IMR-90 (cell line): ENCODE measurements around the gene SLC8A3. TPM values are rescaled to one million over a fixed set of nuclear protein-coding genes. Genes with fewer than 3 reads are reported as not detected.
A peak's percentile ranks its signal among the peaks of the same experiment; 100 is the strongest.

Experiments used
- ATAC-seq: fragments of 200-7000 bp; cut with Tn5 transposase; 2 replicates; pipeline ENCODE4 v1.9.1; 2020; ENCODE audit warnings: low read depth, mild to moderate bottlenecking, moderate library complexity
- BruUV-seq: library from RNA; stranded (reverse); fragments of 400-500 nt; replicated peaks from 2 replicates; lab custom pipeline; 2021; lab: Mats Ljungman, UMichigan
- CTCF ChIA-PET: fragments of 300-600 bp; formaldehyde crosslinking; extraction: SDS; loops from one replicate; lab custom pipeline; 2021; ENCODE audit warnings: antibody characterized with exemption; lab: Yijun Ruan, JAX
- POLR2A ChIA-PET: fragments of 300-600 bp; sonication (Branson Sonifier 250); formaldehyde crosslinking; loops from one replicate; lab custom pipeline; 2022; ENCODE audit warnings: antibody characterized with exemption; ENCODE audit not compliant: unreplicated experiment; lab: Charles Lee
- DNase-seq: peaks from one replicate; pipeline ENCODE4 v3.0.0; 2013
- H2AFZ ChIP-seq: replicated peaks from 2 replicates; pipeline ENCODE3; 2013; ENCODE audit warnings: low read length, mild to moderate bottlenecking; ENCODE audit not compliant: poor library complexity
- H2AK5ac ChIP-seq: 2 replicates; pipeline ENCODE4 v1.6.1; 2013; ENCODE audit warnings: low read depth, low read length, inconsistent platforms
- H2AK9ac ChIP-seq: replicated peaks from 2 replicates; pipeline ENCODE3; 2013; ENCODE audit warnings: mild to moderate bottlenecking, low read depth, low read length, moderate library complexity; ENCODE audit not compliant: poor library complexity
- H2BK120ac ChIP-seq: 2 replicates; pipeline ENCODE4 v1.6.1; 2013; ENCODE audit warnings: low read depth, low read length, inconsistent platforms
- H2BK15ac ChIP-seq: 3 replicates; pipeline ENCODE4 v1.6.1; 2013; ENCODE audit warnings: low read depth, low read length, inconsistent platforms
- H2BK20ac ChIP-seq: 2 replicates; pipeline ENCODE4 v1.6.1; 2013; ENCODE audit warnings: low read depth, mild to moderate bottlenecking, inconsistent platforms, low read length, moderate library complexity
- H2BK5ac ChIP-seq: 2 replicates; pipeline ENCODE4 v1.6.1; 2013; ENCODE audit warnings: mild to moderate bottlenecking, low read depth, low read length, inconsistent platforms; ENCODE audit not compliant: poor library complexity, severe bottlenecking
- H3K14ac ChIP-seq: replicated peaks from 2 replicates; pipeline ENCODE4 v1.6.1; 2013; ENCODE audit warnings: low read depth, low read length, inconsistent platforms
- H3K18ac ChIP-seq: 2 replicates; pipeline ENCODE4 v1.6.1; 2013; ENCODE audit warnings: low read depth, low read length, control low read depth
- H3K23ac ChIP-seq: 2 replicates; pipeline ENCODE4 v1.6.1; 2013; ENCODE audit warnings: low read depth, low read length, inconsistent platforms
- H3K27ac ChIP-seq: 2 replicates; pipeline ENCODE4 v1.5.1; 2013; ENCODE audit warnings: mild to moderate bottlenecking, control low read depth, low read length; ENCODE audit not compliant: insufficient read depth
- H3K27me3 ChIP-seq: 2 replicates; pipeline ENCODE4 v1.6.1; 2013; ENCODE audit warnings: low read length; ENCODE audit not compliant: control insufficient read depth, insufficient read depth
- H3K36me3 ChIP-seq: 2 replicates; pipeline ENCODE4 v1.6.1; 2013; ENCODE audit warnings: low read length, mixed read lengths; ENCODE audit not compliant: control insufficient read depth, insufficient read depth
- H3K4ac ChIP-seq: 2 replicates; pipeline ENCODE4 v1.6.1; 2013; ENCODE audit warnings: low read depth, low read length, inconsistent platforms
- H3K4me1 ChIP-seq: 2 replicates; pipeline ENCODE4 v1.6.1; 2013; ENCODE audit warnings: low read length, mixed read lengths; ENCODE audit not compliant: control insufficient read depth, insufficient read depth
- H3K4me2 ChIP-seq: 2 replicates; pipeline ENCODE4 v1.6.1; 2013; ENCODE audit warnings: low read depth, mild to moderate bottlenecking, control low read depth, low read length, moderate library complexity
- H3K4me3 ChIP-seq: 2 replicates; pipeline ENCODE4 v1.5.1; 2013; ENCODE audit warnings: low read depth, mild to moderate bottlenecking, control low read depth, low read length, moderate library complexity; ENCODE audit not compliant: insufficient read depth
- H3K56ac ChIP-seq: 2 replicates; pipeline ENCODE4 v1.6.1; 2013; ENCODE audit warnings: low read length, inconsistent platforms; ENCODE audit not compliant: insufficient read depth; ENCODE audit errors: extremely low read depth
- H3K79me1 ChIP-seq, 2 experiments: 2 replicates each; pipeline ENCODE4 v1.6.1; 2013; ENCODE audit warnings: low read length in 2 of 2, inconsistent platforms in 1 of 2, low read depth in 1 of 2
- H3K9ac ChIP-seq: 2 replicates; pipeline ENCODE4 v1.6.1; 2013; ENCODE audit warnings: low read depth, low read length, control low read depth
- H3K9me1 ChIP-seq: 2 replicates; pipeline ENCODE4 v1.6.1; 2013; ENCODE audit warnings: low read length, inconsistent platforms; ENCODE audit not compliant: insufficient read depth
- H3K9me3 ChIP-seq: 2 replicates; pipeline ENCODE4 v1.6.1; 2013; ENCODE audit warnings: low read length; ENCODE audit not compliant: control insufficient read depth, insufficient read depth
- H4K20me1 ChIP-seq: 2 replicates; pipeline ENCODE4 v1.6.1; 2013; ENCODE audit warnings: low read length, inconsistent platforms; ENCODE audit not compliant: insufficient read depth
- H4K5ac ChIP-seq: 2 replicates; pipeline ENCODE4 v1.6.1; 2013; ENCODE audit warnings: mild to moderate bottlenecking, low read depth, low read length, control low read depth
- H4K8ac ChIP-seq, 2 experiments: 2 replicates each; pipeline ENCODE4 v1.6.1; 2013; ENCODE audit warnings: low read depth in 2 of 2, low read length in 2 of 2, control low read depth in 1 of 2, inconsistent platforms in 1 of 2
- H4K91ac ChIP-seq: 2 replicates; pipeline ENCODE4 v1.6.1; 2013; ENCODE audit warnings: low read depth, low read length, inconsistent platforms; ENCODE audit not compliant: insufficient read depth
- RFX5 ChIP-seq: IDR thresholded peaks from 2 replicates; pipeline ENCODE4 v1.8.0; 2012; ENCODE audit warnings: low read depth, mild to moderate bottlenecking, low read length, moderate library complexity
- WGBS, 2 experiments: methylation state at CpG; one replicate each; pipeline versions ENCODE4 v1.1.5 to v1.1.7; 2013; ENCODE audit warnings: missing lambda C conversion rate in 2 of 2; ENCODE audit not compliant: insufficient read length in 1 of 2; ENCODE audit errors: extremely low coverage in 2 of 2; 5-methylcytosine and 5-hydroxymethylcytosine counted together
- dilution Hi-C: fragments of 300-500 bp; cut with HindIII; formaldehyde crosslinking; loops from one replicate; pipeline ENCODE4 v1.14.3; 2018; ENCODE audit warnings: low sequenced_read_pairs; ENCODE audit not compliant: unreplicated experiment
- in situ Hi-C: fragments of 300-500 bp; cut with MboI; formaldehyde crosslinking; loops from 3 replicates; pipeline ENCODE4 v1.14.3; 2019; ENCODE audit warnings: low sequenced_read_pairs, inconsistent platforms, mixed read lengths
- intact Hi-C: fragments of 100-400 bp; cut with micrococcal nuclease; formaldehyde crosslinking; loops from 2 replicates; pipeline ENCODE4 v1.10.0; 2022
- polyA plus RNA-seq, 3 experiments: library from polyadenylated mRNA; depleted of rRNA; stranded (reverse); fragments of >200 nt; gene quantifications; 2 replicates each; pipeline ENCODE4 v1.2.3, GENCODE V29; 2012; ENCODE audit warnings: low replicate concordance in 1 of 3
- total RNA-seq: library from RNA; depleted of rRNA; stranded (reverse); fragments of >200 nt; gene quantifications from 2 replicates; pipeline ENCODE4 v1.2.3, GENCODE V29; 2012
- TF ChIP-seq, protein P1 (sequence below): conservative IDR thresholded peaks from 2 replicates; pipeline ENCODE4 v1.5.1; 2012; ENCODE audit warnings: mild to moderate bottlenecking, low read depth, low read length, improper control_type of control experiment

The SLC8A3 gene
- total and polyA plus RNA-seq, 2 of the 4 experiments (the other 2 are of a cell fraction), result under 0.01 TPM; not detected in 1

DNA sequence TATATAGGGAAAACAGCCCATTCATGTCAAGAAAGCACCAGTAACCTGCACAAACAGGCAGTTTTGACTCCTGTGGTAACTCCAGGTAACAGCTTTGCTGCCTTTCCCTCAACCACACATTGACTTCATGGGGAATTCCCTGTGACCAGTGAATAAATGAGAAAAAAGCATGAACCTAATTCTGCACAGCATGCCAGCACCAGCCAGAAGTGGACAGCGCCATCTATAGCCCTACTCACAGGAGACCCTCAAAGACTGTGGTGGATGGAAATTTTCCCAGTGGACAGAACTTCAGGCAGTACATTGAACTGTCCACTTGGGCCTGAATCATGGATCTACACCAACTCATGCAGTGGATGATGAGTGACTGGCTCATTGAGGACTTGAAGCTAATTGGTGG is 152.1 kb downstream of the SLC8A3 start:
- Histone ChIP-seq H2BK20ac (no peak overlapping the region), H3K23ac (no peak overlapping the region), H2BK15ac (no peak overlapping the region), H3K4ac (no peak overlapping the region), H3K4me3 (no peak overlapping the region), H2AK5ac (no peak overlapping the region), H3K56ac (no peak overlapping the region), H3K79me1 (no peaks in the 10 kb centered on the region), H3K9me1 (no peaks in the 10 kb centered on the region), H3K18ac (no peak overlapping the region), H4K91ac (no peak overlapping the region), H3K27me3 (no peaks in the 10 kb centered on the region), H4K20me1 (no peaks in the 10 kb centered on the region; the same call in 1 of the 2 replicates), H2AFZ (no peak overlapping the region), H3K9ac (no peak overlapping the region), H3K9me3 (no peaks in the 10 kb centered on the region), H2BK5ac (no peak overlapping the region), H3K4me2 (no peak overlapping the region), H2BK120ac (no peak overlapping the region), H4K5ac (no peak overlapping the region), H2AK9ac (no peak overlapping the region), H3K14ac (no peak overlapping the region), H4K8ac (no peak overlapping the region), H3K4me1 (0 out of 2 replicates have a peak, but pooled peaks cover 2% of the 10 kb centered on the region), H3K36me3 (no peaks in the 10 kb centered on the region), H3K27ac (no peak overlapping the region)
- no CpG with 5 or more reads among the region's 1 CpG for WGBS, 2 experiments
- ChIA-PET POLR2A (no interaction called here), CTCF (no interaction called here)
- in situ Hi-C loops (no loop called here), dilution Hi-C loops (no loop called here), intact Hi-C loops (no loop called here)
- TF ChIP-seq, protein P1, sequence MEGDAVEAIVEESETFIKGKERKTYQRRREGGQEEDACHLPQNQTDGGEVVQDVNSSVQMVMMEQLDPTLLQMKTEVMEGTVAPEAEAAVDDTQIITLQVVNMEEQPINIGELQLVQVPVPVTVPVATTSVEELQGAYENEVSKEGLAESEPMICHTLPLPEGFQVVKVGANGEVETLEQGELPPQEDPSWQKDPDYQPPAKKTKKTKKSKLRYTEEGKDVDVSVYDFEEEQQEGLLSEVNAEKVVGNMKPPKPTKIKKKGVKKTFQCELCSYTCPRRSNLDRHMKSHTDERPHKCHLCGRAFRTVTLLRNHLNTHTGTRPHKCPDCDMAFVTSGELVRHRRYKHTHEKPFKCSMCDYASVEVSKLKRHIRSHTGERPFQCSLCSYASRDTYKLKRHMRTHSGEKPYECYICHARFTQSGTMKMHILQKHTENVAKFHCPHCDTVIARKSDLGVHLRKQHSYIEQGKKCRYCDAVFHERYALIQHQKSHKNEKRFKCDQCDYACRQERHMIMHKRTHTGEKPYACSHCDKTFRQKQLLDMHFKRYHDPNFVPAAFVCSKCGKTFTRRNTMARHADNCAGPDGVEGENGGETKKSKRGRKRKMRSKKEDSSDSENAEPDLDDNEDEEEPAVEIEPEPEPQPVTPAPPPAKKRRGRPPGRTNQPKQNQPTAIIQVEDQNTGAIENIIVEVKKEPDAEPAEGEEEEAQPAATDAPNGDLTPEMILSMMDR, result peak; percentile 16; the same call in 1 of the 2 replicates
- TF ChIP-seq RFX5, result no peak
- BruUV-seq, result no TSS peak
- ATAC-seq, result peak; percentile 27; the same call in 1 of the 2 replicates
- no peak for DNase-seq
